HG02588 (cell line): ENCODE results near the gene EDAR.

Experiments used
- ATAC-seq: cut with Tn5 transposase; IDR thresholded peaks from one replicate; pipeline ENCODE4 v1.9.1; 2021; ENCODE audit warnings: mild to moderate bottlenecking, moderate library complexity; ENCODE audit not compliant: unreplicated experiment

EDAR gene

DNA sequence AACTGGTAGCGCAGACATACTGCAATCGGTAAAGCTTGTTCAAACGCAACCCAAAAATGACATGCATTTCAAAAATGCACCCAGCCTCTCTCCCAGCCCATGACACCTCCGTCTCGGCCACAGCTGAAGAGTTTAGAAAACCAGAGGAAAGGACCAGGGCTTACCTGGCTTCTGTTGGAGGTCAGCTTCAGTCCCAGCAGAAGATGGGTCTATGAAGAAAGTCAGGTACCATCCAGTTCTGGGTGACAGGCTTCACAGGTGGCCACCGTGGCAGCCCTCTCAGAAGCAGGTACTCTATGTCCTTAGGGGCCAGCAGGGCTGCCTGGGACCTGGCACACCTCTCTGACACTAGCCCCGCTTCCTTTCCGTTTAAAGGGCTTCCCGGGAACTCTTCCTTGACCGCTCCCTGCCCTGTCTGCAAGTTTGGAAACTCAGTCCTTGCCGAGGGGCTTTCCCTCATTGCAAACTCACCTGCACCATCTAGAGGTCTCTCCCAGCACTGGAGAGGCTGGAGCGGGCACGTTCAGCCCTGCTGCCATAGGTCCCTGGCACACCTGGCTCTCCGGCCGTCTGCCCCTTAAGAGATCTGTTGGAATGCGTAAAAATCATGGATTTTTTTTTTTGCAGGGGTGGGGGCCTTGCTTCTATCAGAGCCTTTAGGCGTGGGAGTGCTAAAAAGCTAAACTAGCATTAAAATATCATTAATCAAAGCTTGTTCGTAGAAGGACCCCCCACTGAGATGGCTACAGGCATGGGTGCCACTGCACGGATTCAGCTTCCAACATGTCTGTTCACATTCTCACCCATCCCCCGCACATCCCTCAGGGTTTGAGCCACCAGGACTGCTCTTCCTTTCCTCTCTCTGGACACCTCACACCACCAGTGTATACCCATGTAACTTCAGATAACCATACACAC lies at the start of gene EDAR:
Gene EDAR (minus strand): TSS at position 425 of the 918 bp plus-strand sequence. CDS start 58,206 bp downstream, outside the sequence.
- no peak for ATAC-seq

DNA sequence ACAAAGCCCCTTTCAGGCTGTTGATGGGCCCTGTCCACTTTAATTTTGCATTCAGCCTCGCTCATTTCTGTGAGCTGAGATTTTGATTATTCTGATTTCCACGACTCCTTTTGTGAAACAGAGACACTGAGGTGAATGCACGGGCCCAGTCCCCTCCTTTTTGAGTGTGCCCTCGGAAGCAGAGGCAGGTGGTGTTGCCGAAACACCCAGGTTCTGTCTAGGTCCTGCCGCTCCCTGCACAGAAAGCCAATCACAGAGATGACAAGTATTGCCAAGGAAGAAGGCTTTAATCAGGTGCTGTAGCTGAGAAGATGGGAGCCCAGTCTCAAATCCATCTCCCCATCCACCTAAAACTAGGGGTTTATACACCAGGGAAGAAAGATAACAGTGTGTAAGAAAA lies 44.2 kb upstream of the EDAR start:
- ATAC-seq, result no peak

DNA sequence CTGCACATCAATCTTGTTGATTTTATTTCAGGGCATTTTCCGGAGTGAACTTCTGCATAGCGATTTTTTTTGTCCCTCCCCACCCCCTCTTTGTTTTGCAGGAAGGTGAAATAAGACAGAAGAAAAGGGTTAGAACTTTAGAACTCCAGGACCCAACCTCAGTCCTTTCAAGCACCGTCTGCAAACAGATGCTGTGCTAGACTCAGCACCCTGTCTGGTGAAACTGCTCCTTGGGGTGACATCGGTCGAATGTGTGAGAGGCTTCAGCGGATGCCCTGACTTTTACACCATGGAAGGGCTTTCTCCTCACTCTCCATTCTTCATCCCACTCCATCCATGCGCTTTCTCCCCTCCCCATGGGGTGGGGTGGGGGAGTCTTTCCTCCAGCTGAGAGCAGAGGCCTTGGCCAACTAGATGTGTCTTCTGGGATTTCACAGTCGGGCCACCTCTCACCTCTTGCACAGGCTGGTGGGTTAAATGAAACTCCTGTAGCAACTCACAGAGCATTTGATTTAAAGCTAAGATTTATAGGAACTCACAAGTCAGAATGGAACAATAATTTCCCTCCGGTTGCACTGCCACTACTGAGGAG lies 43.3 kb upstream of the EDAR start:
- no peak for ATAC-seq

DNA sequence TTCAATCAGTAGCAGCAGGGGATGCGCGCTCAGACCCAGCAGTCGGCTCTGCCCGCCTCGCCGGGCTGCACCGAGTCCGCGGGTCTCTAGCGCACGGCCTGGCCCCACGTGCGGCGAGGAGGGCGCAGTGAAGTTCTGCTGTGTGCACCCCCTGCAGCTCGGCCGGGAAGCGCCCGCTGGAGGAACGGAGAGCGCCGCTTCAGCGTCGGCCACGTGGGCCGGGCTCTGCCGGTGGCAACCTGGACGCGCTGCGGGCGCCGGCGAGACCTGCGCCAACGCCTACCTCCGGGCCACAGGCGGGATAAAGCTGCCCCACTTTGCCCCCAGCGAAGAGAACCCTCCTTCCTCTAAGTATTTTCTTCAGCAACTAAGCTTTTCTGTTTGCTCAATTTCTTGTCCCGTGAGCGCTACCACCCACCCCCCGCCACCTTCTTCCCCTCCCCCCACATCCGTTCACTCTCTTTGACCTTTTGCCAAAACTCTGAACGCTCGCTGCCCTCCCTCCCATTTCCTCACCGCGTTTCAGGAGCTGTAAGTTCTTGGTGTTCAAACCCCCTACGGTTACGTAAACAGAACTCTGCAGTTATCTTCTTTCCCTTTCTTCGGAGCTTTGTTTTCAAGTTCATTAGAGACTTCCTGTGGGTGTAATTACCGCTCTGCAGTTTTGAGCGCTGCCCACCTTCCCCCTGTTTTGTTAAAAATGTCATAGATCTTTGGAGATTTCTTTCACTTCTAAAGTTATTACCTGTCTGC lies 42.6 kb upstream of the EDAR start:
- peak; percentile 54 for ATAC-seq

DNA sequence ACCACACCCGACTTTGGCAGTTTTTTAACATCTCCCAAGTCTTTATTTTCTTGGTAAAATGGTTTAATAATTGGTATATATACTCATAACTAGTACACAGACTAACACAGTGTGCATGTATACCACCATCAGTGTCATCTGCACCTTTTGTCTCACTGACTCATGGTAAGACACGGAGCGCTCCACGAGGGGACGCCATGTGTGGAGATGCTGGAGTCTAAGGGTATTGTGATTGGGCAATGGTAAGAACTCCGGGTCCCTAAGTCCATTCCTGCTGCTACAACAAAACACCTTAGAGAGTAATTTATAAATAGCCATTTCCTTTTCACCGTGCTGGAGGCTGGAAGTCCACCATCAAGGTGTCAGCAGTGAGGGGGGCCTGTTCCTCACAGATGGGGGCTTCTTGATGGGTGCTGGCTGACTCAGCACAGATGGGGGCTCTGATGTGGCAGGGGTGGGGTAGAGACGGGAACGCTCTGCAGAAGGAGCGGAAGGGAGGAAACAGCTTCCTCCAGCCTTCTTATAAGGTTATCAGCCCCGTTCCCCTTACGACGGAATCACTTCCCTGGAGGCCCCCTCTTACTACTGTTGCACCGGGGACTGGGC lies 42.0 kb upstream of the EDAR start:
- ATAC-seq, result no peak

DNA sequence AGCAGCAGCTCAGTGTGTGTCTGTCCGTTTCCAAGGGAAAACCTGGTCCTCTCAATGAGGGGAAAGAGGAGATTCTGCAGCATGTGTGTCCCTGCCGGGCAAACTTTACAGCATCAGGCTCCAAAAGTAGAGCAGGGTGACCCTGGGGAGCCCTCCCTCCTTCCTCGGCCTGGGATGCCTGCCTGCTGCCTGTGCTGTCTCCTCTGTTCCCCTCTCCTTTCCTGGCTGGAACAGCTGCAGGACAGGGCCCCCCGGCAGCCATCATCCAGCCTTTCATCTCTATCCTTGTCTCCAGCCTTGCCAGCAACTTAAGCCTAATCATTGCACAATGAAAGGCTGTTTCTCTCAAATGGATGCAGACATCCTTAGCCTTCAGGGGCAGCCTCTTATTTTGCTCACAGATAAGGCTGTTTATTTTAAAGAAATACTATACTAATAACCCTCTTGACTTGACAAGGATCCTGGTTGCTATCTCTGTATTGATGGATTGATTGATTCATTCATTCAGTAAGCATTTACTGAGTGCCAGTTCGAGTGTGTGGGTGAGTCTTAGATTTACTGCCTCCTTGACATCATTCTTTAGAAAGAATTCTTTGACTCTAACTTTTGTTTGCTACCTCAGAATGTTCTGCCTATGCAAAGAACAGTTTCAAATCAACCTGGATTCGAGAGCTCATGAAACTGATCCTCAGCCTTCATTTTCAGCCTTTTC lies 40.6 kb upstream of the EDAR start:
- ATAC-seq, result no peak

DNA sequence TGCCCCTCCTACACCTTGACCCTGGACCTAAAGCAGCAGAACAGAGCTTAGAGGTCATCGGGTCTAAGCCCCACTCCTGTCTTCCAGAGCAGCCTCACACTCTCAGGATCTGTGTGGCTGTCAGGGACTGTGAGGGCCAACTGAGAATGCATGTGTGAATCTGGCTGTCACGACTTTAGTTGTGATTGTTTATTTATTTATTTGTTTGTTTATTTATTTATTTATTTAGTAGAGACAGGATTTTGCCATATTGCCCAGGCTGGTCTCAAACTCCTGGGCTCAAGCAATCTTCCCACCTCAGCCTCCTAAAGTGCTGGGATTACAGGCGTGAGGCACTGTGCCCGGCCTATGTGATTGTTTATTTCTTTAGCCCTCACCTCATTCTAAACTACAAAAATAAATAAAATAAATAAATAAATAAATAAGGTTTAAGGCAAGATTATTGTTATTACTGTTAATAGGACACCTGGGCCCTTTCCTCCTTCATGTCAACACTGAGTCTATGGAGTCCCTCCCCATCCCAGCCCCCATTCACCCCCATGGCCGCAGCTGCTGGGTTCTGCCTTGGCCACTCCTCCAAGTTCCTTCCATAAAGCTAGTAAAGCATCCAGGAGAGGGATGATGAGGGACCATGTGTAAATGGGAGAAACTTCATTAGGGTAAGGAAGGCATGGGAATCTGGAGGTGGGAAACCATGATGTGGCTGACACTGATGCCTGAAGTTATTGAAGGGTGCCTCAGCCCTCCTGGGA lies 39.9 kb upstream of the EDAR start:
- ATAC-seq, result no peak

DNA sequence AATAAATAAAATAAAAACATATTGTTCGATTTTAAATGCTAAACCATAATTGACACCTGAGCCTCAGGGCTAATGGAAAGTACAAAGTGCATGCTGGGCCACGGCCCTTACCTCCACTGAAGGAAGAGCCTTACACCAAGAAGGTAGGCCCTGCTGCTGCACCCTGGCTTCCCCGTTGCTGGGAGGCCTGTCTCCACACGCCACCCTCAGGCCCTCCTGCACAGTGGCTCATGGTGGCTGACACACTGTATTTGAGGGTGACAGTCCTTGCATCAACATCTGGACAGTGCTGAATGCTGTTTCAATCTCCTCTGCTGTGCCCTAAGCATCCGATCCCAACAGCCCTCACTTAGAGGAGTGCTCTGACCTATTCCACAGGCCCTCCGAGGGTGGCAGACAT lies 39.3 kb upstream of the EDAR start:
- ATAC-seq, result no peak

DNA sequence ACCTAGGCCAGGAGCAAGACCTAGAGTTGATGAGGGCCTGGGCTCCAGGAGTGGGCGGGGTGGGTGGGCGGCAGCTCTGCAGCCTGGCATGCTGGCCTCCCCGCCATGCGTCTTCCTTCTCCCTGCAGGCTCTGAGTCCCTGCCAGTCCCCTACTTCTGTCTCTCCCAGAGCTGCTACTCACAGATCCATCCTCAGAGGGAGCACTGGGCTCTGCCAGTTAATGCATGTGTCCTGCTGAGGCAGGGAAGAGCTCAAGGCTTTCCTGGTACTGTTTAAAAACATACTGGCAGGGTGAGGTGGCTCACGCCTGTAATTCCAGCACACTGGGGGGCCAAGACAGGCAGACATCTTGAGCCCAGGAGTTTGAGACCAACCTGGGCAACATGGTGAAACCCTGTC lies 38.7 kb upstream of the EDAR start:
- no peak for ATAC-seq

DNA sequence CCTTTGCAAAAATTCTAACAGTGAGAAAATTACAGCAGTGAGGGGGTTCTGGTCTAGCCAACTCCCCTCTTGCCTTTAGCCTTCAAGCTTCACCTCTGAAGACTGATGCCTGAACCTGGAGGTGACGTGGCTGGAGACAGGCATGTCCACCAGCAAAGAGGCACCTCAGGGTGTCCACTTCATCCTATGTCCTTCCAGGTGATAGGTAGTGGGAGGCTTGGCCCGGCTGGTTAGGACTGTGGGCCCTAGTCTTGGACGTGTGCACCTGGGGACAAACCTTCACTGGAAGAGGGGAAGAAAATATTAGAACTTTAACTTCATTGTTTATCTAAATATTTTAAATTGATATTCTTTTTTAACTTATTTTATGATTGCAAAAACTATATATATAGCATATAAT lies 35.5 kb upstream of the EDAR start:
- ATAC-seq, result no peak

DNA sequence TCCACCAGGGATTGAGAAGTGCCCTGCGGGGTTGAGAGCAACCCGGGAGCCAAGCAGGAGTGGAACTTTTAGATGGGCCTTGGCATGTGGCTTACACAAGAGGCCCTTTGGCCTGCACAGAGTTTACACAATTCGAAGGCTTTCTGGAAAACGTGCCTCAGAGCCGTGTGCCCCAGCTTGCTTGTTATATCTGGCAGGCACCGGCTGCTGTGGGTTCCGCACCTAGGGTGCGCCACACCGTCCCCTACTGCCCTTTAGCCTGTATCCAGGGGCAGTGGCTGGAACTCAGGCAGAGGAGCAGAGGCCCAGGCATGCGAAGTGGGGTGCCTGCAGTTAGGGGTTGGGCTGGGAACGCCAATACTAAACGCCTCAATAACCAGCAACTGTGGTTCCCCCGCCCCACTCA lies 32.9 kb upstream of the EDAR start:
- ATAC-seq, result no peak

DNA sequence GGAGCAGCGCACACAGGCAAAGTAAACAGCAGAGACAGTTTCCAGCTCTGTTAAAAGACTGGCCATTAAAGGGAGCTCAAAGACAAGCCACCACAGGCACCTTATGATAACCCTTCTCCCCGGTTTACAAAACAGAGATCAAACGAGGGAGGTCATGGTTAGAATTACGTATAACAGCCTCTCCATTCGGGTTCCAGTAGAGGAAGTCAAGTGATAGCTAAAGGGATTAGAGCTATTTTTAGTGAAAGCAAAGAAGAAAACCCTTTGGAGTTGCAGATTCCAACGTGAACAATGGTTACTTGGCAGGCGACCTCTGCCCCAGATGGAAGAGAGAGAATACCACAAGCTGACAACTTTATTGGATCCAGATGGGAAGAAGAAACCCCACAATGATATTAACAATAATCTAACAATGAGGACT lies 31.2 kb upstream of the EDAR start:
- no peak for ATAC-seq

DNA sequence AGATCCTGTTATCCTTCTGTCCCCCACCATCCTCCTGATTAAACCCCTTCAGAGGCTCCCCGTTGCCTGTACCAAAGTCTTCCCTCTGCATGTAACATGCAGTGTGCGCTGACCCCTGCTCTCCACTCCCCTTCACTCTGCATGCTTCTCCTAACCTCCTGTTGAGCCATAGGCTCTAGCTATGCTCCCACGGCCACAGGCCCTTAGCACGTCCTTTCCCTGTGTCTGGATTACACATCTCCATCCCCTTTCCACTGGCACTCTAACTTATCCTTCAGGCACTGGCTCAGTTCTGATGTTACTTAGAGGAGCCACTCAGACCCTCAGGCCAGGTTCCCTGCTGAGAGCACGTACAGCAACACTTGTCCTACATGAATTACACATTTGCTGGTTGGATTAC lies 29.4 kb upstream of the EDAR start:
- no peak for ATAC-seq

DNA sequence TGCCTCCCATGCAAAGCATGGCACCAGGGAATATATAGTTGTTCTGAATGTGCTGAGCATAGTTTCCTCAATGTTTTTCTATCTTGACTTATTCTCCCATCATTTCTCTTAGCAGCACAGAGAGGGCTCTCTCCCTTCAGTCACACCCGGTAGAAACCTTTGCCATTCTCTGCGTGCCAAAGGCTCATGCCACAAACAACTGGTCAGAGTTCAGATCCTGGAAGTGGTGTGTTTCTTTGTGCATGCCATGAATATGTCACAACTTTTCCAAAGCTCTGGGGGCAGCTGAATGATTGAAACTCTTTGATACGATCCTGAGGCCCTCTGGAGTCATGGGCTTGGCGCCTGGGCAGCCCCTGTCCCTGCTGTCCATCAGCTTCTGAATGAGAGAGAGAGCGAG lies 28.0 kb upstream of the EDAR start:
- ATAC-seq, result no peak

DNA sequence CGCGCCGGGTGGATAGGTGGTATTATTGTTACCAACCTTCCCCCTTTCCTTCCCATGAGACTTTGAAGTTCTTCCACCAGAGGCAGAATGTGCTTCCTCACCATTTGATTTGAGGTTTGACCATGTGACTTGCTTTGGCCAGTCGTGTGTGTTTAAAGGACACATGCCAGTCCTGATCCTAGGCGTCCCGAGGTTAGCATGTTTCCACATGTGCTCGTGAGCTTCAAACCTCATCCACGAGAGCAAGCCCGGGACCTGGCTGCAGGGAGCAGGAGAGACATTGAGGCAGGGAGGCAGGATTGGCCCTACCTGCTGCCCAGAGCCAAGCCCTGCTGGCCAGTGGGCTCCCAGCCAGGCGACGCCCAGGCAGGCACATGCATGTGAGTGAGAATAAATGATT lies 27.4 kb upstream of the EDAR start:
- ATAC-seq, result no peak

DNA sequence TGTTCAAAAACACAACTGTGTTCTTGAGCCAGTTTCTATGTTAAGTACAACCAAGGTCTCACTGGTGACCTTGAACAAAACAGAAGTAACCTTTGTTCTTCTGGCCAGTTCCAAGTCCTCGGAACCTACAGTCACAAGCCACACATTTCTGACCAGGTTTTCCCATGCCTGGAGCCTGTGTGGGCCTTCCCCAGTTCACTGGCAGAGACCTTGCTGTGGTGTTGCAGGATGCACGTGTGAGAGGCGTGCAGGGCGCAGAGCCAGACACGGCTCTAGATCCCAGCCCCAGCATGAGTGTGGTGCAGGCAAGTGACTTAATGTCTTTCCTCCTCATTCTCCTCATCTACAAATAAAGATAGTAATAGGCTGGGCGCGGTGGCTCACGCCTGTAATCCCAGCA lies 25.5 kb upstream of the EDAR start:
- ATAC-seq, result no peak

DNA sequence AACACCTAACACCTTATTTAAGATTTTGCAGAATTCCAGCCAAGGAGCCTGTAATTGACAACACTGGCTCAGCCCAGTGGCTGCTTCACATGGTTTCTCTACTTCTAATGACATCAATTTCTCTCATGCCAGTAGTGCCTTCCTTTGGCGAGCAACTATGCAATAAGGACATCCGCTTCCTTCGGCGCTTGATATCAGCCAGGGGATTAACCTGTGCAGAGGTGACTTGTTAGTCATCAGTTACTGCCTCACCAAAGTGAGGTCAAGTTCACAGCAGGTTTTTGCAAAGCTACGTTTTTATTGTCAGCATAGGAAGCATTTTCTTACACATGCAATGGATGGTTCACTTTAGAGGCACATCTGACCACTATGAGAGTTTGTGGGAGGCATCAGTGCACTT lies 24.0 kb upstream of the EDAR start:
- ATAC-seq, result no peak

DNA sequence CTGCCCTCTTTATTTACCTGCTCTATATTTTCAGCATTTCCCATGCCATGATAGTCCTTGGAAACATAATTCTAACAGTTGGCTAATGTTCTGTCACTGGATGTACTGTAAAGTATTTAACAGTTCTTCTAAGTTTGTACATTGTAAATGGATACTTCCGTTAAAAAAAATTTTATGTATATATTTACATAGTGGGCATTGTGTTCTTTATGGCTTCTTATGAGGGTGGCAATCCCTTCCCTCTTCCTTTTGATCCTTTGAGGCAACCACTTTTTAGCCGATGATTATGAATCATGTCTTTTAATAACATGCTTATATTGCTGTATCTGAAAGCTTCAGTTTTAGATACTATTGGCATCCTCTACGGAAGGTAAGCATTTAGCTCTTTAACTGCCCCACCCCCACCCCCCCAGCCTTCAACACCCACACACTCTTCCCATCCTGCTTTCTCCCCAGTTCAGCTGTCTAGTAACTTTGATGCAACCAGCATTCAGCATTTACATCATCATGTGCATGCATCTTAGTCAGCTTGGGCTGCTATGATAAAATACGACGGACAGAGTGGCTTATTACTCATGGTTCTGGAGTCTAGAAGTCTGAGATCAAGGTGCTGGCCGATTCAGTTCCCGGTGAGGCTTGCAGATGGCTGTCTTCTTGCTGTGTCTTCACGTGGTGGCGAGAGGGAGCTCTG lies 21.0 kb upstream of the EDAR start:
- ATAC-seq, result no peak

DNA sequence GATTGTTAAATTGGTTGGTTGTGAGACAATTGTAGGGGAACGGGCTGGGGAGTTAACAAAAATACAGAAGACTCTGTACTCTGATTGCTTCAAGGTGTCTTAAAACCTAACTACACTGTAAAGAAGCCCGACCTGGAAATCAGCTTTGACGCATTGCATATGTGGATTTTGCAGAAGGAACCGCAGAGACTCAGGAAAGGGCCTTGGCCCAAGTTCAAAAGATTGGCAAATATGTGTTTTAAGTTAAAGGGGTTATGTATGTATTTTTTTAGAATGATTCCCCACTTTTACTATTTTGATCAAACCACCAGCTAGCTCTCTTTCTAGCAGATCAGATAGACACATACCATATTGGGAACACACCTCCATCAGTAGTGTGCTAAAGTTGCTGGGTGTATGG lies 18.0 kb upstream of the EDAR start:
- ATAC-seq, result no peak
